GM23248 (cell line): ENCODE measurements around the gene OLFML2B.
"Not testable (repeated sequence)": the region's sequence is repeated elsewhere in the genome, so short reads cannot be mapped to it uniquely, and the experiment has no call there.

ENCODE experiments used
- EZH2 ChIP-seq: fragments of 200-600 bp; sonication (generic); IDR thresholded peaks from 2 replicates; pipeline ENCODE4 v1.6.1; 2018; ENCODE audit warnings: antibody characterized with exemption, mild to moderate bottlenecking; ENCODE audit not compliant: insufficient read depth, poor library complexity, severe bottlenecking
- EZH2phosphoT487 ChIP-seq: fragments of 200-600 bp; sonication (generic); IDR thresholded peaks from 2 replicates; pipeline ENCODE4 v1.6.1; 2018; ENCODE audit warnings: antibody characterized with exemption, moderate library complexity, mild to moderate bottlenecking, low read depth; ENCODE audit not compliant: insufficient read depth

GRCh38 chr1:162066836-162067235 lies 43.2 kb upstream of the OLFML2B start:
- TF ChIP-seq EZH2, EZH2phosphoT487: not testable (repeated sequence)
